ENCODE data around the gene NSD1. TPM values are rescaled to one million over a fixed set of nuclear protein-coding genes. Genes with fewer than 3 reads are reported as not detected.

The NSD1 gene
- total and polyA plus RNA-seq, 10 of the 15 experiments (the other 5 are each of a cell fraction or from before 2014, with no cell fraction given) = 7.0 to 57.9 (median 30.4) TPM

- TF ChIP-seq IKZF2 (IDR thresholded peaks at IDR 0.05) (no peak), NRF1 (conservative IDR thresholded peaks at IDR 0.05; ENCODE audit: low read depth, low read length) (no peak), POLR2A (IDR thresholded peaks at IDR 0.05; ENCODE audit: low read depth, low read length) (peak; percentile 12; the same call in 1 of the 2 replicates), HSF1 (IDR thresholded peaks at IDR 0.05; ENCODE audit: low read depth, low read length) (no peak)
- H3K4me1 ChIP-seq (ENCODE audit: control insufficient read depth, insufficient read depth, low read length) = peaks cover 44% of the 10 kb centered on the region
Measured at GRCh38 chr5:177299697-177300096, 166.1 kb downstream of the NSD1 start.

More at GRCh38 chr5:177299697-177300096, 166.1 kb downstream of the NSD1 start:
- Histone ChIP-seq H2AFZ (ENCODE audit: control insufficient read depth, low read depth, low read length) (no peak overlapping the region), H3K36me3 (ENCODE audit: control insufficient read depth in 2 of 2, insufficient read depth in 2 of 2, low read length in 1 of 2) (peaks cover 10 to 13% of the 10 kb centered on the region in 2 experiments; a peak in 3 of 4 replicates), H3K27me3 (replicated peaks in 1 of 2; ENCODE audit: control insufficient read depth in 2 of 2, insufficient read depth in 2 of 2, low read length in 1 of 2) (no peaks in the 10 kb centered on the region), H4K20me1 (ENCODE audit: control insufficient read depth, insufficient read depth) (no peaks in the 10 kb centered on the region), H3K4me2 (ENCODE audit: control insufficient read depth, insufficient read depth) (no peak overlapping the region), H3K79me2 (ENCODE audit: control insufficient read depth, insufficient read depth, low read length) (peaks cover 31% of the 10 kb centered on the region), H3K9ac (ENCODE audit: control insufficient read depth, insufficient read depth, low read length) (no peak overlapping the region), H3K9me3 (replicated peaks; ENCODE audit: control insufficient read depth, insufficient read depth, low read length) (no peaks in the 10 kb centered on the region), H3K4me3 (no peak overlapping the region), H3K27ac (ENCODE audit: control insufficient read depth, insufficient read depth) (peak overlapping the region; percentile 83)
- RAD21 ChIA-PET (ENCODE audit: unreplicated experiment) = interaction anchor here (0.5 to 1.3 kb wide), 2 partner anchors 187 to 212 kb away, joined by 3 to 5 read pairs; no protein-coding TSS in a partner anchor
- BruUV-seq (replicated peaks) = no TSS peak
- ATAC-seq (no peak), FAIRE-seq (no peak), DNase-seq (ENCODE audit: low read depth, low spot score) (no peak)
- POLR2A ChIA-PET = interaction anchor here (0.5 to 0.6 kb wide), 3 partner anchors 125 to 191 kb away, joined by 3 to 7 read pairs (median 5); no protein-coding TSS in a partner anchor
- intact Hi-C loops (cut with micrococcal nuclease; ENCODE audit: unreplicated experiment) (loop anchor here (5.0 to 10.0 kb wide), 3 partner anchors 162 to 295 kb away; partner anchors contain the start of gene TMED9), in situ Hi-C loops (cut with MboI) (loop anchor here (5.0 kb wide), 1 partner anchor 182 kb away; no protein-coding TSS in a partner anchor)
- CTCF ChIA-PET = interaction anchor here (0.7 to 4.6 kb wide), 5 partner anchors 10 to 202 kb away, joined by 3 to 25 read pairs (median 5); no protein-coding TSS in a partner anchor
- SMC1A ChIA-PET (ENCODE audit: uncharacterized antibody, unreplicated experiment) = interaction anchor here (1.0 to 1.1 kb wide), 2 partner anchors 11 to 187 kb away, joined by 3 read pairs; no protein-coding TSS in a partner anchor
- 56% methylated on average over 9 of the region's 9 CpGs for WGBS (ENCODE audit: insufficient coverage, insufficient replicate concordance, low lambda C conversion rate, missing lambda C conversion rate)
